Measurements from ENCODE around the gene MYO10. TPM values are rescaled to one million over a fixed set of nuclear protein-coding genes. Genes with fewer than 3 reads are reported as not detected.

The MYO10 gene
- total and polyA plus RNA-seq, 2 donors (not counting 3 experiments of a cell fraction or from before 2014, with no cell fraction given), result 36.0 to 148 TPM

DNA sequence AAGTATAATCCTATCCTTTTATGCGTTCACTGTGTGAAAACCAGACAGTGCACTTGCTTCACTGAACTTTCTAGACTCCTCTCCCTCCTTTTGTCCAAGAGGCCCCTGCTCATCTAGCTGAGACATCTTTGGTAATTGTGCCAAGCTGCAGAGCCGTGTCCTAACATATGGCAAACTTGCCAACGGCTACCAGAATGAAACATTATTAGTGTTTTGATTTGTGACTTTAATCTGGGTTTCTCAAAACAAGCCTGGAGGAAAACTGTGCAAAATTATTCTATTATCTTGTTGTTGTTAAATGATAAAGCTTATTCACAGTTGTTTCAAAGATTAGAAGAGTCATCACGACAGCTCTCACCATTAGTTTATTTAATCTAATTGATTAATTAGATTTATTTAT is 240.3 kb downstream of the MYO10 start:
- Histone ChIP-seq H3K9ac (replicated peaks; ENCODE audit: extremely low read depth, insufficient read depth, low read length) (no peak overlapping the region), H3K4me1 (ENCODE audit: control insufficient read depth, extremely low read depth, insufficient read depth, low read length) (peaks cover 16% of the 10 kb centered on the region), H2AFZ (ENCODE audit: low read depth, low read length) (no peak overlapping the region), H3K27me3 (ENCODE audit: control insufficient read depth in 2 of 2, insufficient read depth in 2 of 2, low read length in 2 of 2) (no peaks in the 10 kb centered on the region), H3K9me3 (replicated peaks; ENCODE audit: control insufficient read depth, insufficient read depth, low read length) (no peaks in the 10 kb centered on the region), H3K79me2 (ENCODE audit: control insufficient read depth, insufficient read depth, low read length) (peaks cover 56% of the 10 kb centered on the region), H3K9me1 (replicated peaks; ENCODE audit: control insufficient read depth, extremely low read depth, insufficient read depth, low read length) (no peaks in the 10 kb centered on the region), H3K4me2 (ENCODE audit: insufficient read depth, low read length) (no peak overlapping the region), H3K27ac (ENCODE audit: insufficient read depth, low read depth, low read length) (no peak overlapping the region), H3K4me3 (replicated peaks in 1 of 3; ENCODE audit: insufficient read depth in 1 of 3, low read depth in 1 of 3, low read length in 3 of 3) (no peak overlapping the region), H4K20me1 (replicated peaks; ENCODE audit: control insufficient read depth, extremely low read depth, insufficient read depth, low read length) (no peaks in the 10 kb centered on the region), H3K36me3 (ENCODE audit: control insufficient read depth in 2 of 2, extremely low read depth in 1 of 2, insufficient read depth in 2 of 2, low read length in 2 of 2) (peaks cover 7 to 24% of the 10 kb centered on the region in 2 experiments)
- DNase-seq (ENCODE audit: low read depth, low spot score) (no peak), FAIRE-seq (no peak)
- BruUV-seq (replicated peaks), result no TSS peak
- POLR2A ChIA-PET, result no interaction called here
- TF ChIP-seq, protein P1, sequence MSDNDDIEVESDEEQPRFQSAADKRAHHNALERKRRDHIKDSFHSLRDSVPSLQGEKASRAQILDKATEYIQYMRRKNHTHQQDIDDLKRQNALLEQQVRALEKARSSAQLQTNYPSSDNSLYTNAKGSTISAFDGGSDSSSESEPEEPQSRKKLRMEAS (IDR thresholded peaks at IDR 0.05; ENCODE audit: insufficient read depth, insufficient read length), result no peak
- TF ChIP-seq POLR2A (IDR thresholded peaks at IDR 0.05; ENCODE audit: low read depth, low read length), result no peak
- no peak for TF ChIP-seq FOS (IDR thresholded peaks at IDR 0.05; ENCODE audit: borderline replicate concordance, insufficient read depth, low read length)
- no peak for TF ChIP-seq POLR2AphosphoS5 (IDR thresholded peaks at IDR 0.05; ENCODE audit: insufficient read depth, low read depth, low read length)
- TF ChIP-seq GATA2 (IDR thresholded peaks at IDR 0.05; ENCODE audit: insufficient read depth, insufficient read length, low read depth, low read length), result no peak
- TF ChIP-seq MYC (IDR thresholded peaks at IDR 0.05; ENCODE audit: low read depth, low read length), result no peak
- TF ChIP-seq EZH2 (IDR thresholded peaks at IDR 0.05; ENCODE audit: borderline replicate concordance, low read depth, low read length, severe bottlenecking), result no peak
- dilution Hi-C loops (cut with MboI; ENCODE audit: extremely low pct_ligation_motif_present, low sequenced_read_pairs) (loop anchor here (25.0 kb wide), 1 partner anchor 492 kb away; no protein-coding TSS in a partner anchor), intact Hi-C loops (cut with micrococcal nuclease) (loop anchor here (10.0 kb wide), 1 partner anchor 239 kb away; the partner anchor contains the start of gene MYO10)
- CTCF ChIA-PET, result interaction anchor here (0.9 to 1.6 kb wide), 2 partner anchors 12 to 494 kb away, joined by 3 to 5 read pairs; no protein-coding TSS in a partner anchor

DNA sequence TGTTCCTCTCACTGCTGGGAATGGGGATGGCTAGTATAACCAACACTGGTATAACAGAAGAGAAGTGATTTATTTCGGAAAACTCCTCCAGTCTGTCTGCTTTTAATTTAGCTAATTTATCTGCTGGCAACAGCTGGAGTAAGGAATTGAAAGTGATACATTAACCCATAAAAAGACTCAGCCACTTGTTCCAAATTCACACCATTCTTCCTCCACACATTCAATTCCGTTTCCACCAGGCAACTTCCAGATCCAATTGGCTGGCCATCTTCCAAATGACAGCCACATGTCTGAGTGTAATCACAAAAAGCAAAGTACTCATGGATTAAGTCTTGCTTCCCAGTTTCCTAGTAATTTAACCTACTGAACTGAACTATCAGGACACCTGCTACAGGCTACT is 242.2 kb downstream of the MYO10 start:
- intact Hi-C loops (cut with micrococcal nuclease) (loop anchor here (5.0 to 10.0 kb wide), 2 partner anchors 33 to 241 kb away; partner anchors contain the start of gene MYO10), dilution Hi-C loops (cut with MboI; ENCODE audit: extremely low pct_ligation_motif_present, low sequenced_read_pairs) (loop anchor here (25.0 kb wide), 1 partner anchor 493 kb away; no protein-coding TSS in a partner anchor)
- BruUV-seq (replicated peaks), result no TSS peak
- Histone ChIP-seq H3K4me2 (ENCODE audit: insufficient read depth, low read length) (no peak overlapping the region), H3K27ac (ENCODE audit: insufficient read depth, low read depth, low read length) (no peak overlapping the region), H3K4me1 (ENCODE audit: control insufficient read depth, extremely low read depth, insufficient read depth, low read length) (no peaks in the 10 kb centered on the region), H3K9me3 (replicated peaks; ENCODE audit: control insufficient read depth, insufficient read depth, low read length) (no peaks in the 10 kb centered on the region), H3K36me3 (ENCODE audit: control insufficient read depth in 2 of 2, extremely low read depth in 1 of 2, insufficient read depth in 2 of 2, low read length in 2 of 2) (peaks cover 12 to 25% of the 10 kb centered on the region in 2 experiments), H3K4me3 (replicated peaks in 1 of 3; ENCODE audit: insufficient read depth in 1 of 3, low read depth in 1 of 3, low read length in 3 of 3) (no peak overlapping the region), H3K79me2 (ENCODE audit: control insufficient read depth, insufficient read depth, low read length) (peaks cover 49% of the 10 kb centered on the region), H3K9ac (replicated peaks; ENCODE audit: extremely low read depth, insufficient read depth, low read length) (no peak overlapping the region), H4K20me1 (replicated peaks; ENCODE audit: control insufficient read depth, extremely low read depth, insufficient read depth, low read length) (peaks cover 3% of the 10 kb centered on the region), H2AFZ (ENCODE audit: low read depth, low read length) (no peak overlapping the region), H3K27me3 (ENCODE audit: control insufficient read depth in 2 of 2, insufficient read depth in 2 of 2, low read length in 2 of 2) (no peaks in the 10 kb centered on the region), H3K9me1 (replicated peaks; ENCODE audit: control insufficient read depth, extremely low read depth, insufficient read depth, low read length) (no peaks in the 10 kb centered on the region)
- FAIRE-seq (no peak), DNase-seq (ENCODE audit: low read depth, low spot score) (no peak)
- CTCF ChIA-PET, result no interaction called here
- TF ChIP-seq POLR2AphosphoS5 (IDR thresholded peaks at IDR 0.05; ENCODE audit: insufficient read depth, low read depth, low read length) (no peak), GATA2 (IDR thresholded peaks at IDR 0.05; ENCODE audit: insufficient read depth, insufficient read length, low read depth, low read length) (no peak), JUN (IDR thresholded peaks at IDR 0.05; ENCODE audit: borderline replicate concordance, insufficient read depth, insufficient read length, low read depth) (no peak), EZH2 (IDR thresholded peaks at IDR 0.05; ENCODE audit: borderline replicate concordance, low read depth, low read length, severe bottlenecking) (no peak), POLR2A (IDR thresholded peaks at IDR 0.05; ENCODE audit: low read depth, low read length) (no peak), MYC (IDR thresholded peaks at IDR 0.05; ENCODE audit: low read depth, low read length) (no peak), FOS (IDR thresholded peaks at IDR 0.05; ENCODE audit: borderline replicate concordance, insufficient read depth, low read length) (no peak)
- TF ChIP-seq, protein P2, sequence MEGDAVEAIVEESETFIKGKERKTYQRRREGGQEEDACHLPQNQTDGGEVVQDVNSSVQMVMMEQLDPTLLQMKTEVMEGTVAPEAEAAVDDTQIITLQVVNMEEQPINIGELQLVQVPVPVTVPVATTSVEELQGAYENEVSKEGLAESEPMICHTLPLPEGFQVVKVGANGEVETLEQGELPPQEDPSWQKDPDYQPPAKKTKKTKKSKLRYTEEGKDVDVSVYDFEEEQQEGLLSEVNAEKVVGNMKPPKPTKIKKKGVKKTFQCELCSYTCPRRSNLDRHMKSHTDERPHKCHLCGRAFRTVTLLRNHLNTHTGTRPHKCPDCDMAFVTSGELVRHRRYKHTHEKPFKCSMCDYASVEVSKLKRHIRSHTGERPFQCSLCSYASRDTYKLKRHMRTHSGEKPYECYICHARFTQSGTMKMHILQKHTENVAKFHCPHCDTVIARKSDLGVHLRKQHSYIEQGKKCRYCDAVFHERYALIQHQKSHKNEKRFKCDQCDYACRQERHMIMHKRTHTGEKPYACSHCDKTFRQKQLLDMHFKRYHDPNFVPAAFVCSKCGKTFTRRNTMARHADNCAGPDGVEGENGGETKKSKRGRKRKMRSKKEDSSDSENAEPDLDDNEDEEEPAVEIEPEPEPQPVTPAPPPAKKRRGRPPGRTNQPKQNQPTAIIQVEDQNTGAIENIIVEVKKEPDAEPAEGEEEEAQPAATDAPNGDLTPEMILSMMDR (IDR thresholded peaks at IDR 0.05; ENCODE audit: extremely low read depth in 1 of 2, insufficient read depth in 1 of 2, low read depth in 1 of 2, low read length in 2 of 2), result no peak
- TF ChIP-seq, protein P1 (IDR thresholded peaks at IDR 0.05; ENCODE audit: insufficient read depth, insufficient read length), result no peak
- POLR2A ChIA-PET, result interaction anchor here (0.6 kb wide), 1 partner anchor 1688 kb away, joined by 6 read pairs; no protein-coding TSS in a partner anchor
